B cell (primary cell): ENCODE measurements around the gene MFRP.

Source experiments
- EZH2 ChIP-seq: IDR thresholded peaks from 2 replicates; pipeline ENCODE4 v1.6.1; 2012; ENCODE audit warnings: borderline replicate concordance, low read depth, mild to moderate bottlenecking, moderate library complexity, low read length; ENCODE audit not compliant: insufficient read depth, poor library complexity, severe bottlenecking
- TF ChIP-seq, protein P1 (sequence below): fragments of 200-600 bp; IDR thresholded peaks from one replicate; pipeline ENCODE4 v1.8.0; 2022; ENCODE audit warnings: antibody characterized with exemption, mild to moderate bottlenecking

DNA sequence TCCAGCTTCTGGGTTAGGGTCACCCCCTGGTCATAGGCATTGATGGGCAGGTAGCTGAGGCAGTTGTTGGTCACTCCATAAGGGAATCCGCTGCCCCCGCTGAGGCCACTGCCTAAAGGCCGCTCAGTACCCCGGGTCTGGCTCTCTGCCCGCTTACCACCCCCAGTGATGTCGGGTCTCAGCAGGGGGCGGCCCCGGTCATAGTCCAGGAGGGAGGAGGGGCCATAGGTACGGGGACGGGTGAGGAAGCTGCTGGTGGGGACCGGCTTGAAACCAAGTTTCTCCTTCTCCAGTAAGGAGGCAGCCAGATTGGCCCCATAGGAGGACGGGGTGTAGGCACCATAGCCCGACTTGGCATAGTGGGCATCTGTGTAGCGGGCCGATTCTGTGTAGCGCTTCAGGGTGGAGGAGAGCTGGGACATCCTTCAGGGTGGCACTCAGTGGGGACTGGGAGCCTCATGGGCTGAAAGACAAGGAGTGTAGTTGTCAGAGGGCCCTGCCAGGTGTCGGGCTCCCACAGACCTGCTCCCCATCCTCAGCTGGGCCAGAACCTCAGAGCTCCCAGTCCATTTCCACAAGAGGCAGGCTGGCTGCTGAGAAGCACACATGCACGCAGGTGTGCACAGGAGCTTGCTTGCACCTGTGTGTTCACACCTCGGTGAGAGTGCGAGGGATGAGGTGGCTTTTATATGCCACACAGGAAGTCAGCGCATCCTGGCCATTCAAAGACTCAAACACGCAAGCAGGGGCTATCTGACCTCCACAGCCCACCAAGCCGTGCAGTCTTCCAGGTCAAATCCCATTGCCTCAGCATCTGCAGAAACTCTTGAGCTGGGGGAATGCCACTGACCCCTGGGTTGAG lies 26.8 kb upstream of the MFRP start:
- TF ChIP-seq, protein P1, sequence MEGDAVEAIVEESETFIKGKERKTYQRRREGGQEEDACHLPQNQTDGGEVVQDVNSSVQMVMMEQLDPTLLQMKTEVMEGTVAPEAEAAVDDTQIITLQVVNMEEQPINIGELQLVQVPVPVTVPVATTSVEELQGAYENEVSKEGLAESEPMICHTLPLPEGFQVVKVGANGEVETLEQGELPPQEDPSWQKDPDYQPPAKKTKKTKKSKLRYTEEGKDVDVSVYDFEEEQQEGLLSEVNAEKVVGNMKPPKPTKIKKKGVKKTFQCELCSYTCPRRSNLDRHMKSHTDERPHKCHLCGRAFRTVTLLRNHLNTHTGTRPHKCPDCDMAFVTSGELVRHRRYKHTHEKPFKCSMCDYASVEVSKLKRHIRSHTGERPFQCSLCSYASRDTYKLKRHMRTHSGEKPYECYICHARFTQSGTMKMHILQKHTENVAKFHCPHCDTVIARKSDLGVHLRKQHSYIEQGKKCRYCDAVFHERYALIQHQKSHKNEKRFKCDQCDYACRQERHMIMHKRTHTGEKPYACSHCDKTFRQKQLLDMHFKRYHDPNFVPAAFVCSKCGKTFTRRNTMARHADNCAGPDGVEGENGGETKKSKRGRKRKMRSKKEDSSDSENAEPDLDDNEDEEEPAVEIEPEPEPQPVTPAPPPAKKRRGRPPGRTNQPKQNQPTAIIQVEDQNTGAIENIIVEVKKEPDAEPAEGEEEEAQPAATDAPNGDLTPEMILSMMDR: no peak
- no peak for TF ChIP-seq EZH2
